PFSK-1 (cell line): ENCODE data around the gene SRPK2.

ENCODE experiments used
- POLR2AphosphoS5 ChIP-seq: IDR thresholded peaks from 2 replicates; pipeline ENCODE4 v1.6.1; 2012; ENCODE audit warnings: low read depth, mild to moderate bottlenecking, control low read depth, low read length, moderate library complexity
- REST ChIP-seq, 2 experiments: IDR thresholded peaks; 2 replicates each; pipeline versions ENCODE4 v1.6.1 to v1.8.0; 2011 to 2012; ENCODE audit warnings: low read depth in 2 of 2, low read length in 2 of 2, control low read depth in 1 of 2, inconsistent platforms in 1 of 2, mild to moderate bottlenecking in 1 of 2, moderate library complexity in 1 of 2; ENCODE audit not compliant: insufficient read depth in 1 of 2
- SIN3A ChIP-seq: IDR thresholded peaks from 2 replicates; pipeline ENCODE4 v1.6.1; 2012; ENCODE audit warnings: mild to moderate bottlenecking, low read length, moderate library complexity, borderline replicate concordance; ENCODE audit not compliant: insufficient read depth
- TAF1 ChIP-seq: IDR thresholded peaks from 2 replicates; pipeline ENCODE4 v1.6.1; 2012; ENCODE audit warnings: low read length, control low read depth, borderline replicate concordance; ENCODE audit not compliant: insufficient read depth

- TF ChIP-seq TAF1: no peak
- no peak for TF ChIP-seq SIN3A
- TF ChIP-seq POLR2AphosphoS5: no peak
- TF ChIP-seq REST (IDR thresholded peaks at IDR 0.05; ENCODE audit: insufficient read depth in 1 of 2, low read depth in 2 of 2, low read length in 2 of 2): no peak
Observed at GRCh38 chr7:105238198-105238765, 150.4 kb downstream of the SRPK2 start.
